ENCODE results near the gene SUN2.
A peak's percentile ranks its signal among the peaks of the same experiment; 100 is the strongest.

The SUN2 gene

GRCh38 chr22:38705235-38706100 lies 50.3 kb downstream of the SUN2 start, which contains the start of gene GTPBP1:
Gene GTPBP1, plus strand, starts transcription at chr22:38705944. Its CDS starts 12 bp downstream, at chr22:38705956.
- Histone ChIP-seq H3K9ac (ENCODE audit: low read length) (peak within 1 kb of the TSS; percentile 82), H3K18ac (ENCODE audit: low read length) (peak within 1 kb of the TSS; percentile 86), H3K56ac (ENCODE audit: low read length) (peak within 1 kb of the TSS; percentile 93), H3K23ac (ENCODE audit: low read length) (no peak within 1 kb of the TSS), H3K79me1 (ENCODE audit: low read length) (peaks cover 13% of the 10 kb centered on the region), H3K4ac (ENCODE audit: low read depth, low read length) (peak within 1 kb of the TSS; percentile 44), H2AK5ac (ENCODE audit: low read length) (no peak within 1 kb of the TSS), H2BK5ac (ENCODE audit: low read length) (no peak within 1 kb of the TSS), H3K36me3 (ENCODE audit: control insufficient read depth, insufficient read depth, low read length) (no peaks in the 10 kb centered on the region), H3K27ac (ENCODE audit: low read depth, low read length) (peak within 1 kb of the TSS; percentile 62), H2BK15ac (replicated peaks; ENCODE audit: low read depth) (no peak within 1 kb of the TSS), H3K4me1 (ENCODE audit: control insufficient read depth, low read depth, low read length) (peaks cover 16% of the 10 kb centered on the region), H4K8ac (ENCODE audit: low read depth, low read length) (peak within 1 kb of the TSS; percentile 43), H3K4me2 (ENCODE audit: low read length) (peak within 1 kb of the TSS; percentile 54), H2BK120ac (ENCODE audit: low read depth, low read length) (no peak within 1 kb of the TSS), H4K5ac (ENCODE audit: low read length) (no peak within 1 kb of the TSS), H3K79me2 (ENCODE audit: control insufficient read depth, insufficient read depth, low read length) (peaks cover 42% of the 10 kb centered on the region), H3K27me3 (ENCODE audit: insufficient read depth, low read length, poor library complexity) (no peaks in the 10 kb centered on the region), H3K4me3 (ENCODE audit: low read length) (peak within 1 kb of the TSS; percentile 21)
- DNase-seq, result peak; percentile 100
- no CpG with 5 or more reads among the region's 55 CpGs for WGBS (ENCODE audit: extremely low coverage, insufficient coverage, low lambda C conversion rate)

GRCh38 chr22:38704654-38705234 lies 51.1 kb downstream of the SUN2 start:
- peak; percentile 19 for DNase-seq
- H3K4me1 ChIP-seq (ENCODE audit: control insufficient read depth, low read depth, low read length), result peaks cover 14% of the 10 kb centered on the region
- no peak overlapping the region for H4K5ac ChIP-seq (ENCODE audit: low read length)
- no peak overlapping the region for H4K8ac ChIP-seq (ENCODE audit: low read depth, low read length)
- no CpG with 5 or more reads among the region's 10 CpGs for WGBS (ENCODE audit: extremely low coverage, insufficient coverage, low lambda C conversion rate)
- no peak overlapping the region for H3K4ac ChIP-seq (ENCODE audit: low read depth, low read length)
- peak overlapping the region; percentile 72 for H3K9ac ChIP-seq (ENCODE audit: low read length)
- H3K18ac ChIP-seq (ENCODE audit: low read length), result no peak overlapping the region
- H3K27me3 ChIP-seq (ENCODE audit: insufficient read depth, low read length, poor library complexity), result no peaks in the 10 kb centered on the region
- H2BK5ac ChIP-seq (ENCODE audit: low read length), result no peak overlapping the region
- peak overlapping the region; percentile 85 for H3K56ac ChIP-seq (ENCODE audit: low read length)
- H3K4me3 ChIP-seq (ENCODE audit: low read length), result no peak overlapping the region
- no peaks in the 10 kb centered on the region for H3K36me3 ChIP-seq (ENCODE audit: control insufficient read depth, insufficient read depth, low read length)
- H3K4me2 ChIP-seq (ENCODE audit: low read length), result peak overlapping the region; percentile 54
- H3K79me1 ChIP-seq (ENCODE audit: low read length), result peaks cover 13% of the 10 kb centered on the region
- no peak overlapping the region for H2BK15ac ChIP-seq (replicated peaks; ENCODE audit: low read depth)
- peaks cover 39% of the 10 kb centered on the region for H3K79me2 ChIP-seq (ENCODE audit: control insufficient read depth, insufficient read depth, low read length)
- no peak overlapping the region for H2BK120ac ChIP-seq (ENCODE audit: low read depth, low read length)
- no peak overlapping the region for H3K23ac ChIP-seq (ENCODE audit: low read length)
- peak overlapping the region; percentile 2 for H3K27ac ChIP-seq (ENCODE audit: low read depth, low read length)
- no peak overlapping the region for H2AK5ac ChIP-seq (ENCODE audit: low read length)

- Histone ChIP-seq H4K5ac (ENCODE audit: low read length) (peak within 1 kb of the TSS; percentile 44), H3K27me3 (ENCODE audit: insufficient read depth, low read length, poor library complexity) (no peaks in the 10 kb centered on the region), H3K79me2 (ENCODE audit: control insufficient read depth, insufficient read depth, low read length) (peaks cover 19% of the 10 kb centered on the region), H3K4me2 (ENCODE audit: low read length) (peak within 1 kb of the TSS; percentile 81), H3K36me3 (ENCODE audit: control insufficient read depth, insufficient read depth, low read length) (no peaks in the 10 kb centered on the region), H3K23ac (ENCODE audit: low read length) (no peak within 1 kb of the TSS), H2BK15ac (replicated peaks; ENCODE audit: low read depth) (no peak within 1 kb of the TSS), H3K79me1 (ENCODE audit: low read length) (peaks cover 9% of the 10 kb centered on the region), H3K18ac (ENCODE audit: low read length) (peak within 1 kb of the TSS; percentile 93), H3K27ac (ENCODE audit: low read depth, low read length) (peak within 1 kb of the TSS; percentile 76), H4K8ac (ENCODE audit: low read depth, low read length) (peak within 1 kb of the TSS; percentile 5), H3K9ac (ENCODE audit: low read length) (peak within 1 kb of the TSS; percentile 96), H3K4me3 (ENCODE audit: low read length) (peak within 1 kb of the TSS; percentile 93), H2AK5ac (ENCODE audit: low read length) (no peak within 1 kb of the TSS), H2BK120ac (ENCODE audit: low read depth, low read length) (peak within 1 kb of the TSS; percentile 52), H3K4ac (ENCODE audit: low read depth, low read length) (peak within 1 kb of the TSS; percentile 59), H2BK5ac (ENCODE audit: low read length) (no peak within 1 kb of the TSS), H3K56ac (ENCODE audit: low read length) (peak within 1 kb of the TSS; percentile 97), H3K4me1 (ENCODE audit: control insufficient read depth, low read depth, low read length) (peaks cover 3% of the 10 kb centered on the region)
- DNase-seq, result peak; percentile 96
- WGBS (ENCODE audit: extremely low coverage, insufficient coverage, low lambda C conversion rate), result no CpG with 5 or more reads among the region's 94 CpGs
These were observed 54.8 kb downstream of the SUN2 start, which contains the start of gene JOSD1 for GRCh38 chr22:38700789-38701628. Gene JOSD1, minus strand, starts transcription at chr22:38700943. Its CDS starts 956 bp downstream, at chr22:38699987.

- H3K27ac ChIP-seq (ENCODE audit: low read depth, low read length), result peak overlapping the region; percentile 76
- peak overlapping the region; percentile 96 for H3K9ac ChIP-seq (ENCODE audit: low read length)
- H3K79me2 ChIP-seq (ENCODE audit: control insufficient read depth, insufficient read depth, low read length), result peaks cover 18% of the 10 kb centered on the region
- H3K4me3 ChIP-seq (ENCODE audit: low read length), result peak overlapping the region; percentile 93
- no peaks in the 10 kb centered on the region for H3K36me3 ChIP-seq (ENCODE audit: control insufficient read depth, insufficient read depth, low read length)
- H4K5ac ChIP-seq (ENCODE audit: low read length), result no peak overlapping the region
- H2BK120ac ChIP-seq (ENCODE audit: low read depth, low read length), result peak overlapping the region; percentile 52
- peak overlapping the region; percentile 97 for H3K56ac ChIP-seq (ENCODE audit: low read length)
- peak overlapping the region; percentile 59 for H3K4ac ChIP-seq (ENCODE audit: low read depth, low read length)
- WGBS (ENCODE audit: extremely low coverage, insufficient coverage, low lambda C conversion rate), result no CpG with 5 or more reads among the region's 57 CpGs
- no peak overlapping the region for H2BK15ac ChIP-seq (replicated peaks; ENCODE audit: low read depth)
- no peak overlapping the region for H2AK5ac ChIP-seq (ENCODE audit: low read length)
- H4K8ac ChIP-seq (ENCODE audit: low read depth, low read length), result no peak overlapping the region
- H3K4me2 ChIP-seq (ENCODE audit: low read length), result peak overlapping the region; percentile 77
- DNase-seq, result peak; percentile 46
- H3K23ac ChIP-seq (ENCODE audit: low read length), result no peak overlapping the region
- H3K27me3 ChIP-seq (ENCODE audit: insufficient read depth, low read length, poor library complexity), result no peaks in the 10 kb centered on the region
- peaks cover 3% of the 10 kb centered on the region for H3K4me1 ChIP-seq (ENCODE audit: control insufficient read depth, low read depth, low read length)
- H3K79me1 ChIP-seq (ENCODE audit: low read length), result peaks cover 9% of the 10 kb centered on the region
- peak overlapping the region; percentile 93 for H3K18ac ChIP-seq (ENCODE audit: low read length)
- H2BK5ac ChIP-seq (ENCODE audit: low read length), result no peak overlapping the region
These were observed 55.5 kb downstream of the SUN2 start for GRCh38 chr22:38700270-38700788.

- H2AK5ac ChIP-seq (ENCODE audit: low read length), result no peak overlapping the region
- H3K79me1 ChIP-seq (ENCODE audit: low read length), result peaks cover 9% of the 10 kb centered on the region
- H3K9ac ChIP-seq (ENCODE audit: low read length), result peak overlapping the region; percentile 96
- no peak overlapping the region for H2BK15ac ChIP-seq (replicated peaks; ENCODE audit: low read depth)
- peaks cover 18% of the 10 kb centered on the region for H3K79me2 ChIP-seq (ENCODE audit: control insufficient read depth, insufficient read depth, low read length)
- peak; percentile 22 for DNase-seq
- WGBS (ENCODE audit: extremely low coverage, insufficient coverage, low lambda C conversion rate), result no CpG with 5 or more reads among the region's 6 CpGs
- H2BK120ac ChIP-seq (ENCODE audit: low read depth, low read length), result no peak overlapping the region
- no peak overlapping the region for H3K23ac ChIP-seq (ENCODE audit: low read length)
- no peak overlapping the region for H3K27ac ChIP-seq (ENCODE audit: low read depth, low read length)
- H4K5ac ChIP-seq (ENCODE audit: low read length), result peak overlapping the region; percentile 44
- H3K4me3 ChIP-seq (ENCODE audit: low read length), result peak overlapping the region; percentile 93
- H3K4ac ChIP-seq (ENCODE audit: low read depth, low read length), result no peak overlapping the region
- H3K36me3 ChIP-seq (ENCODE audit: control insufficient read depth, insufficient read depth, low read length), result no peaks in the 10 kb centered on the region
- H3K56ac ChIP-seq (ENCODE audit: low read length), result peak overlapping the region; percentile 87
- peak overlapping the region; percentile 65 for H3K4me2 ChIP-seq (ENCODE audit: low read length)
- H3K27me3 ChIP-seq (ENCODE audit: insufficient read depth, low read length, poor library complexity), result no peaks in the 10 kb centered on the region
- peaks cover 3% of the 10 kb centered on the region for H3K4me1 ChIP-seq (ENCODE audit: control insufficient read depth, low read depth, low read length)
- H2BK5ac ChIP-seq (ENCODE audit: low read length), result no peak overlapping the region
- H4K8ac ChIP-seq (ENCODE audit: low read depth, low read length), result no peak overlapping the region
- peak overlapping the region; percentile 43 for H3K18ac ChIP-seq (ENCODE audit: low read length)
These were observed 56.0 kb downstream of the SUN2 start for GRCh38 chr22:38699784-38700183.

All from mesendoderm (in vitro differentiated cells).